ENCODE measurements around the gene L1TD1. TPM values are rescaled to one million over a fixed set of nuclear protein-coding genes. Genes with fewer than 3 reads are reported as not detected.
"Not testable (repeated sequence)": the region's sequence is repeated elsewhere in the genome, so short reads cannot be mapped to it uniquely, and the experiment has no call there.

The L1TD1 gene
- total RNA-seq, 4 donors from 2014 or later = 2.0 to 5.4 (median 3.4) TPM; not detected in 1

- no peaks in the 10 kb centered on the region for H3K27me3 ChIP-seq
- in situ Hi-C loops (cut with MboI; ENCODE audit: low pct_ligation_motif_present in 1 of 4, low pct_unique_long_range_greater_than_20kb in 1 of 4, low sequenced_read_pairs in 3 of 4) = no loop called here
- intact Hi-C loops (cut with DNase I; ENCODE audit: low total_unique reads) = no loop called here
- H3K9me3 ChIP-seq = peaks cover 11 to 13% of the 10 kb centered on the region in 2 donors
- H3K27ac ChIP-seq = no peak overlapping the region
- DNase-seq = no peak
- H3K4me1 ChIP-seq = no peaks in the 10 kb centered on the region
- WGBS, 2 donors (ENCODE audit: low coverage in 1 of 2) = 60 to 88% methylated on average over 2 to 6 of the region's 6 CpGs
- TF ChIP-seq EP300 (IDR thresholded peaks at IDR 0.05; ENCODE audit: low read depth) (no peak), POLR2AphosphoS5 (IDR thresholded peaks at IDR 0.05) (no peak), POLR2A (IDR thresholded peaks at IDR 0.05) (no peak)
- TF ChIP-seq, protein P1, sequence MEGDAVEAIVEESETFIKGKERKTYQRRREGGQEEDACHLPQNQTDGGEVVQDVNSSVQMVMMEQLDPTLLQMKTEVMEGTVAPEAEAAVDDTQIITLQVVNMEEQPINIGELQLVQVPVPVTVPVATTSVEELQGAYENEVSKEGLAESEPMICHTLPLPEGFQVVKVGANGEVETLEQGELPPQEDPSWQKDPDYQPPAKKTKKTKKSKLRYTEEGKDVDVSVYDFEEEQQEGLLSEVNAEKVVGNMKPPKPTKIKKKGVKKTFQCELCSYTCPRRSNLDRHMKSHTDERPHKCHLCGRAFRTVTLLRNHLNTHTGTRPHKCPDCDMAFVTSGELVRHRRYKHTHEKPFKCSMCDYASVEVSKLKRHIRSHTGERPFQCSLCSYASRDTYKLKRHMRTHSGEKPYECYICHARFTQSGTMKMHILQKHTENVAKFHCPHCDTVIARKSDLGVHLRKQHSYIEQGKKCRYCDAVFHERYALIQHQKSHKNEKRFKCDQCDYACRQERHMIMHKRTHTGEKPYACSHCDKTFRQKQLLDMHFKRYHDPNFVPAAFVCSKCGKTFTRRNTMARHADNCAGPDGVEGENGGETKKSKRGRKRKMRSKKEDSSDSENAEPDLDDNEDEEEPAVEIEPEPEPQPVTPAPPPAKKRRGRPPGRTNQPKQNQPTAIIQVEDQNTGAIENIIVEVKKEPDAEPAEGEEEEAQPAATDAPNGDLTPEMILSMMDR (IDR thresholded peaks at IDR 0.05) = no peak
- H3K4me3 ChIP-seq = no peak overlapping the region
- H3K36me3 ChIP-seq = no peaks in the 10 kb centered on the region
Measured at GRCh38 chr1:62213075-62213914, 18.6 kb downstream of the L1TD1 start.

GRCh38 chr1:62218604-62219003 is 24.0 kb downstream of the L1TD1 start:
- no peak overlapping the region for H3K4me3 ChIP-seq
- 60 to 72% methylated on average over 1 to 2 of the region's 2 CpGs for WGBS, 2 donors (ENCODE audit: low coverage in 1 of 2)
- intact Hi-C loops (cut with DNase I; ENCODE audit: low total_unique reads) (no loop called here), in situ Hi-C loops (cut with MboI; ENCODE audit: low pct_ligation_motif_present in 1 of 4, low pct_unique_long_range_greater_than_20kb in 1 of 4, low sequenced_read_pairs in 3 of 4) (no loop called here)
- no peaks in the 10 kb centered on the region for H3K27me3 ChIP-seq
- H3K4me1 ChIP-seq = no peaks in the 10 kb centered on the region
- H3K9me3 ChIP-seq = no peaks in the 10 kb centered on the region
- no peak for DNase-seq
- H3K36me3 ChIP-seq = no peaks in the 10 kb centered on the region
- TF ChIP-seq, protein P1 (IDR thresholded peaks at IDR 0.05) = no peak
- TF ChIP-seq POLR2A (IDR thresholded peaks at IDR 0.05) (no peak), POLR2AphosphoS5 (IDR thresholded peaks at IDR 0.05) (no peak), EP300 (IDR thresholded peaks at IDR 0.05; ENCODE audit: low read depth) (no peak)
- H3K27ac ChIP-seq = no peak overlapping the region

- intact Hi-C loops (cut with DNase I; ENCODE audit: low total_unique reads); H3K27ac ChIP-seq; H3K9me3 ChIP-seq; H3K4me3 ChIP-seq; DNase-seq; H3K4me1 ChIP-seq; H3K36me3 ChIP-seq; H3K27me3 ChIP-seq; in situ Hi-C loops (cut with MboI; ENCODE audit: low pct_ligation_motif_present in 1 of 4, low pct_unique_long_range_greater_than_20kb in 1 of 4, low sequenced_read_pairs in 3 of 4): not testable (repeated sequence)
- WGBS, 2 donors (ENCODE audit: low coverage in 1 of 2) = 67 to 95% methylated on average over 1 to 9 of the region's 9 CpGs
Measured at GRCh38 chr1:62220456-62220855, 25.8 kb downstream of the L1TD1 start.

GRCh38 chr1:62221171-62221570 is 26.5 kb downstream of the L1TD1 start:
- Histone ChIP-seq H3K36me3 (no peaks in the 10 kb centered on the region), H3K27ac (no peak overlapping the region), H3K4me1 (no peaks in the 10 kb centered on the region), H3K4me3 (no peak overlapping the region), H3K9me3 (no peaks in the 10 kb centered on the region), H3K27me3 (no peaks in the 10 kb centered on the region)
- TF ChIP-seq EP300 (IDR thresholded peaks at IDR 0.05; ENCODE audit: low read depth) = no peak
- TF ChIP-seq POLR2AphosphoS5 (IDR thresholded peaks at IDR 0.05) = no peak
- TF ChIP-seq, protein P1 (IDR thresholded peaks at IDR 0.05) = no peak
- TF ChIP-seq POLR2A (IDR thresholded peaks at IDR 0.05) = no peak
- intact Hi-C loops (cut with DNase I; ENCODE audit: low total_unique reads) = no loop called here
- DNase-seq = no peak
- WGBS, 2 donors (ENCODE audit: low coverage in 1 of 2) = 92 to 100% methylated on average over 1 of the region's 1 CpG
- in situ Hi-C loops (cut with MboI; ENCODE audit: low pct_ligation_motif_present in 1 of 4, low pct_unique_long_range_greater_than_20kb in 1 of 4, low sequenced_read_pairs in 3 of 4) = no loop called here

Measured in transverse colon (tissue), 4 donors.